ENCODE data around the gene FAF2. TPM values are rescaled to one million over a fixed set of nuclear protein-coding genes. Genes with fewer than 3 reads are reported as not detected.

Gene FAF2
- polyA plus RNA-seq, 2 of the 4 experiments (the other 2 are of a cell fraction), result 42.4 to 90.3 TPM

DNA sequence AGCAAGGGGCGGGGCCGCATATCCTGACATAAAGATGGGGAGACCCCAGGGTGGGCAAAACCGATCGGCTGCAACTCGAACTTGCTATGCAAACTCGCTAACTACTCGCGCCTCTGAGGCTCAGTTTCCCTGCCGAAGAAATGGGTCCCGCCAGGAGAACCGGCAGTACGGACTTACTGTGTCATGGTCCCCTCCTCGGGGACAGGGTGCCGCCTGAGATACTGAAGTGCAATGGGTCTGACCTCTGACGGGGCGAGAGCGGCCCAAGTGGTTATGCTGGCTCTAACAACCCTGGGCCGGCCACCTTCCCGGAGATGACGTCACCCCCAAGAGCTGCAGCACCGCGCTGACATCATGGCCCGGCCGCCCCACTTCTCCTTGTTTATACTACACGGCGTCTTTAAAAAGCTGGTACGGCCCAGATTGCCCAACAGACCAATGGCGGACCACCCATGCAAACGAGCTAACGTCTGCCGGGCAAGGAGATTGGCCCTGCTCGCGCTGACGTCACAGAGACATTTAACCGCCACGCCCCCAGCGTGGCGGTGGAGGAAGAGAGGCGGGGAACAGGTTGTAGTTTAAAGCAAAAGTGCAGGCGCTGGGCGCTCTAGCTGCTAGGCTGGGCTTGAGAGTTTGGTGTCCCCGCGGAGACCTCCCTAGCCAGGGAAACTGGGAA lies 89.5 kb downstream of the FAF2 start (continued):
- TF ChIP-seq, protein P1, sequence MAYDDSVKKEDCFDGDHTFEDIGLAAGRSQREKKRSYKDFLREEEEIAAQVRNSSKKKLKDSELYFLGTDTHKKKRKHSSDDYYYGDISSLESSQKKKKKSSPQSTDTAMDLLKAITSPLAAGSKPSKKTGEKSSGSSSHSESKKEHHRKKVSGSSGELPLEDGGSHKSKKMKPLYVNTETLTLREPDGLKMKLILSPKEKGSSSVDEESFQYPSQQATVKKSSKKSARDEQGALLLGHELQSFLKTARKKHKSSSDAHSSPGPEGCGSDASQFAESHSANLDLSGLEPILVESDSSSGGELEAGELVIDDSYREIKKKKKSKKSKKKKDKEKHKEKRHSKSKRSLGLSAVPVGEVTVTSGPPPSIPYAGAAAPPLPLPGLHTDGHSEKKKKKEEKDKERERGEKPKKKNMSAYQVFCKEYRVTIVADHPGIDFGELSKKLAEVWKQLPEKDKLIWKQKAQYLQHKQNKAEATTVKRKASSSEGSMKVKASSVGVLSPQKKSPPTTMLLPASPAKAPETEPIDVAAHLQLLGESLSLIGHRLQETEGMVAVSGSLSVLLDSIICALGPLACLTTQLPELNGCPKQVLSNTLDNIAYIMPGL (CRISPR knock-in tag; IDR thresholded peaks at IDR 0.05; ENCODE audit: borderline replicate concordance), result no peak
- TF ChIP-seq ZFP36 (IDR thresholded peaks at IDR 0.05; ENCODE audit: borderline replicate concordance, partially characterized antibody), result no peak
- peak; percentile 44; the same call in 1 of the 2 replicates for TF ChIP-seq PHF8 (IDR thresholded peaks at IDR 0.05; ENCODE audit: borderline replicate concordance, low read depth)
- TF ChIP-seq, protein P2, sequence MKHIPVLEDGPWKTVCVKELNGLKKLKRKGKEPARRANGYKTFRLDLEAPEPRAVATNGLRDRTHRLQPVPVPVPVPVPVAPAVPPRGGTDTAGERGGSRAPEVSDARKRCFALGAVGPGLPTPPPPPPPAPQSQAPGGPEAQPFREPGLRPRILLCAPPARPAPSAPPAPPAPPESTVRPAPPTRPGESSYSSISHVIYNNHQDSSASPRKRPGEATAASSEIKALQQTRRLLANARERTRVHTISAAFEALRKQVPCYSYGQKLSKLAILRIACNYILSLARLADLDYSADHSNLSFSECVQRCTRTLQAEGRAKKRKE (CRISPR knock-in tag; IDR thresholded peaks at IDR 0.05; ENCODE audit: low read depth), result no peak; the same call in 1 of the 2 replicates
- no peak for TF ChIP-seq CBX8 (IDR thresholded peaks at IDR 0.05)
- TF ChIP-seq POLR2AphosphoS2 (conservative IDR thresholded peaks at IDR 0.05; ENCODE audit: low read length), result no peak
- TF ChIP-seq GATA3 (IDR thresholded peaks at IDR 0.05; ENCODE audit: borderline replicate concordance), result no peak
- TF ChIP-seq, protein P3, sequence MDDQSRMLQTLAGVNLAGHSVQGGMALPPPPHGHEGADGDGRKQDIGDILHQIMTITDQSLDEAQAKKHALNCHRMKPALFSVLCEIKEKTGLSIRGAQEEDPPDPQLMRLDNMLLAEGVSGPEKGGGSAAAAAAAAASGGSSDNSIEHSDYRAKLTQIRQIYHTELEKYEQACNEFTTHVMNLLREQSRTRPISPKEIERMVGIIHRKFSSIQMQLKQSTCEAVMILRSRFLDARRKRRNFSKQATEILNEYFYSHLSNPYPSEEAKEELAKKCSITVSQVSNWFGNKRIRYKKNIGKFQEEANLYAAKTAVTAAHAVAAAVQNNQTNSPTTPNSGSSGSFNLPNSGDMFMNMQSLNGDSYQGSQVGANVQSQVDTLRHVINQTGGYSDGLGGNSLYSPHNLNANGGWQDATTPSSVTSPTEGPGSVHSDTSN (IDR thresholded peaks at IDR 0.05), result no peak
- TF ChIP-seq RCOR1 (IDR thresholded peaks at IDR 0.05; ENCODE audit: low read depth, low read length), result no peak
- no peak for TF ChIP-seq CBX2 (IDR thresholded peaks at IDR 0.05; ENCODE audit: borderline replicate concordance, low read depth)
- TF ChIP-seq, protein P4, sequence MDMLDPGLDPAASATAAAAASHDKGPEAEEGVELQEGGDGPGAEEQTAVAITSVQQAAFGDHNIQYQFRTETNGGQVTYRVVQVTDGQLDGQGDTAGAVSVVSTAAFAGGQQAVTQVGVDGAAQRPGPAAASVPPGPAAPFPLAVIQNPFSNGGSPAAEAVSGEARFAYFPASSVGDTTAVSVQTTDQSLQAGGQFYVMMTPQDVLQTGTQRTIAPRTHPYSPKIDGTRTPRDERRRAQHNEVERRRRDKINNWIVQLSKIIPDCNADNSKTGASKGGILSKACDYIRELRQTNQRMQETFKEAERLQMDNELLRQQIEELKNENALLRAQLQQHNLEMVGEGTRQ (IDR thresholded peaks at IDR 0.05), result no peak
- TF ChIP-seq, protein P5, sequence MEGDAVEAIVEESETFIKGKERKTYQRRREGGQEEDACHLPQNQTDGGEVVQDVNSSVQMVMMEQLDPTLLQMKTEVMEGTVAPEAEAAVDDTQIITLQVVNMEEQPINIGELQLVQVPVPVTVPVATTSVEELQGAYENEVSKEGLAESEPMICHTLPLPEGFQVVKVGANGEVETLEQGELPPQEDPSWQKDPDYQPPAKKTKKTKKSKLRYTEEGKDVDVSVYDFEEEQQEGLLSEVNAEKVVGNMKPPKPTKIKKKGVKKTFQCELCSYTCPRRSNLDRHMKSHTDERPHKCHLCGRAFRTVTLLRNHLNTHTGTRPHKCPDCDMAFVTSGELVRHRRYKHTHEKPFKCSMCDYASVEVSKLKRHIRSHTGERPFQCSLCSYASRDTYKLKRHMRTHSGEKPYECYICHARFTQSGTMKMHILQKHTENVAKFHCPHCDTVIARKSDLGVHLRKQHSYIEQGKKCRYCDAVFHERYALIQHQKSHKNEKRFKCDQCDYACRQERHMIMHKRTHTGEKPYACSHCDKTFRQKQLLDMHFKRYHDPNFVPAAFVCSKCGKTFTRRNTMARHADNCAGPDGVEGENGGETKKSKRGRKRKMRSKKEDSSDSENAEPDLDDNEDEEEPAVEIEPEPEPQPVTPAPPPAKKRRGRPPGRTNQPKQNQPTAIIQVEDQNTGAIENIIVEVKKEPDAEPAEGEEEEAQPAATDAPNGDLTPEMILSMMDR (IDR thresholded peaks at IDR 0.05), result no peak
- TF ChIP-seq HOXB13 (CRISPR knock-in tag; IDR thresholded peaks at IDR 0.05; ENCODE audit: low read depth), result no peak
- no peak for TF ChIP-seq EHF (CRISPR knock-in tag; IDR thresholded peaks at IDR 0.05)
- TF ChIP-seq RAD21 (conservative IDR thresholded peaks at IDR 0.05 in 1 of 2, IDR thresholded peaks at IDR 0.05 in 1 of 2), result no peak
- no peak for TF ChIP-seq EP300 (IDR thresholded peaks at IDR 0.05)
- TF ChIP-seq HEYL (CRISPR knock-in tag; IDR thresholded peaks at IDR 0.05), result no peak
- peak; percentile 58 to 83; a peak in 3 of 4 replicates for TF ChIP-seq CEBPB (IDR thresholded peaks at IDR 0.05)
- no peak for TF ChIP-seq CHD2 (IDR thresholded peaks at IDR 0.05; ENCODE audit: low read length, partially characterized antibody)
- TF ChIP-seq, protein P6, sequence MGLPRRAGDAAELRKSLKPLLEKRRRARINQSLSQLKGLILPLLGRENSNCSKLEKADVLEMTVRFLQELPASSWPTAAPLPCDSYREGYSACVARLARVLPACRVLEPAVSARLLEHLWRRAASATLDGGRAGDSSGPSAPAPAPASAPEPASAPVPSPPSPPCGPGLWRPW (IDR thresholded peaks at IDR 0.05), result no peak
- no peak for TF ChIP-seq HOXB5 (CRISPR knock-in tag; IDR thresholded peaks at IDR 0.05)
- TF ChIP-seq ZNF302 (CRISPR knock-in tag; IDR thresholded peaks at IDR 0.05), result no peak
